OCI-LY3 (cell line): ENCODE measurements around the gene PTAFR.

Experiments used
- H2AFZ ChIP-seq: fragments of 200-600, 300-600 bp; shearing (Covaris generic); 2 replicates; pipeline ENCODE4 v1.6.0; 2014; ENCODE audit warnings: antibody characterized with exemption, low read depth, low read length
- H3K27ac ChIP-seq: fragments of 200-600, 300-600 bp; sonication (generic); 2 replicates; pipeline ENCODE4 v1.5.1; 2014; ENCODE audit warnings: mild to moderate bottlenecking, low read length, moderate library complexity, mixed read lengths
- H3K27me3 ChIP-seq: fragments of 200-600, 300-600 bp; sonication (generic); 2 replicates; pipeline ENCODE4 v1.6.1; 2014; ENCODE audit warnings: low read depth, low read length, mixed read lengths
- H3K36me3 ChIP-seq: fragments of 200-600, 300-600 bp; sonication (generic); replicated peaks from 2 replicates; pipeline ENCODE3; 2014; ENCODE audit warnings: low read depth, low read length, mixed read lengths
- H3K4me1 ChIP-seq: fragments of 300-600, 200-600 bp; sonication (generic); 2 replicates; pipeline ENCODE4 v1.6.1; 2014; ENCODE audit warnings: low read length, mixed read lengths
- H3K4me2 ChIP-seq: fragments of 200-600, 300-600 bp; sonication (generic); 2 replicates; pipeline ENCODE4 v1.6.1; 2014; ENCODE audit warnings: low read length, mixed read lengths
- H3K4me3 ChIP-seq: fragments of 300-600, 200-600 bp; sonication (generic); 2 replicates; pipeline ENCODE4 v1.5.1; 2014; ENCODE audit warnings: antibody characterized with exemption, mild to moderate bottlenecking, low read length, moderate library complexity
- H3K79me2 ChIP-seq: fragments of 300-600, 200-600 bp; shearing (Covaris generic); 2 replicates; pipeline ENCODE4 v1.6.1; 2014; ENCODE audit warnings: mild to moderate bottlenecking, low read length, mixed read lengths
- H3K9ac ChIP-seq: fragments of 300-600, 200-600 bp; shearing (Covaris generic); 2 replicates; pipeline ENCODE4 v1.6.0; 2014; ENCODE audit warnings: mild to moderate bottlenecking, low read length, moderate library complexity
- H3K9me3 ChIP-seq: fragments of 200-600, 300-600 bp; shearing (Covaris generic); 2 replicates; pipeline ENCODE4 v1.6.1; 2014; ENCODE audit warnings: low read length, mixed read lengths; ENCODE audit not compliant: insufficient read depth
- H4K20me1 ChIP-seq: fragments of 200-600, 300-600 bp; sonication (generic); 2 replicates; pipeline ENCODE4 v1.6.1; 2016; ENCODE audit warnings: low read length, mixed read lengths; ENCODE audit not compliant: insufficient read depth
- CTCF ChIP-seq: fragments of 200-600, 300-600 bp; sonication (generic); IDR thresholded peaks from 2 replicates; pipeline ENCODE4 v1.5.1; 2014; ENCODE audit warnings: antibody characterized with exemption, low read length, low read depth
- EZH2phosphoT487 ChIP-seq: fragments of 200-600 bp; shearing (Covaris generic); IDR thresholded peaks from 2 replicates; pipeline ENCODE4 v1.6.1; 2018; ENCODE audit warnings: antibody characterized with exemption, mixed run types, low read depth

PTAFR gene

GRCh38 chr1:28159680-28160079 lies 16.8 kb downstream of the PTAFR start:
- H3K4me1 ChIP-seq, result no peaks in the 10 kb centered on the region
- TF ChIP-seq EZH2phosphoT487 (no peak), CTCF (no peak)
- no peak overlapping the region for H2AFZ ChIP-seq
- 0 out of 2 replicates have a peak, but pooled peaks cover 3% of the 10 kb centered on the region for H3K27me3 ChIP-seq
- no peaks in the 10 kb centered on the region for H4K20me1 ChIP-seq
- H3K4me3 ChIP-seq, result no peak overlapping the region
- no peaks in the 10 kb centered on the region for H3K79me2 ChIP-seq
- H3K4me2 ChIP-seq, result no peak overlapping the region
- H3K27ac ChIP-seq, result no peak overlapping the region
- no peaks in the 10 kb centered on the region for H3K36me3 ChIP-seq
- H3K9ac ChIP-seq, result no peak overlapping the region
- no peaks in the 10 kb centered on the region for H3K9me3 ChIP-seq

GRCh38 chr1:28159243-28159642 lies 17.2 kb downstream of the PTAFR start:
- Histone ChIP-seq H3K4me2 (no peak overlapping the region), H3K9ac (no peak overlapping the region), H3K79me2 (no peaks in the 10 kb centered on the region), H3K4me1 (no peaks in the 10 kb centered on the region), H4K20me1 (no peaks in the 10 kb centered on the region), H2AFZ (no peak overlapping the region), H3K4me3 (no peak overlapping the region), H3K27me3 (0 out of 2 replicates have a peak, but pooled peaks cover 3% of the 10 kb centered on the region), H3K36me3 (no peaks in the 10 kb centered on the region), H3K9me3 (no peaks in the 10 kb centered on the region), H3K27ac (no peak overlapping the region)
- TF ChIP-seq EZH2phosphoT487, result no peak
- TF ChIP-seq CTCF, result no peak

- Histone ChIP-seq H3K79me2 (no peaks in the 10 kb centered on the region), H3K27me3 (0 out of 2 replicates have a peak, but pooled peaks cover under 1% of the 10 kb centered on the region), H3K27ac (no peak overlapping the region), H3K9ac (no peak overlapping the region), H3K4me1 (no peaks in the 10 kb centered on the region), H3K36me3 (no peaks in the 10 kb centered on the region), H3K9me3 (no peaks in the 10 kb centered on the region), H4K20me1 (no peaks in the 10 kb centered on the region), H3K4me3 (no peak overlapping the region), H2AFZ (no peak overlapping the region), H3K4me2 (no peak overlapping the region)
- TF ChIP-seq EZH2phosphoT487 (no peak), CTCF (no peak)
These were observed 18.6 kb downstream of the PTAFR start for GRCh38 chr1:28157894-28158293.

GRCh38 chr1:28156821-28157220 lies 19.7 kb downstream of the PTAFR start:
- no peak overlapping the region for H3K4me2 ChIP-seq
- no peaks in the 10 kb centered on the region for H3K36me3 ChIP-seq
- H3K27ac ChIP-seq, result no peak overlapping the region
- no peaks in the 10 kb centered on the region for H3K4me1 ChIP-seq
- no peak overlapping the region for H2AFZ ChIP-seq
- H3K4me3 ChIP-seq, result no peak overlapping the region
- no peaks in the 10 kb centered on the region for H4K20me1 ChIP-seq
- no peaks in the 10 kb centered on the region for H3K79me2 ChIP-seq
- H3K27me3 ChIP-seq, result no peaks in the 10 kb centered on the region
- TF ChIP-seq CTCF (no peak), EZH2phosphoT487 (no peak)
- H3K9me3 ChIP-seq, result no peaks in the 10 kb centered on the region
- H3K9ac ChIP-seq, result no peak overlapping the region
